Choroid plexus epithelial cell (primary cell): ENCODE measurements around the gene PPM1L.
"Not testable (repeated sequence)": the region's sequence is repeated elsewhere in the genome, so short reads cannot be mapped to it uniquely, and the experiment has no call there.

ENCODE experiments used
- DNase-seq: peaks from one replicate; pipeline ENCODE4 v3.0.0-alpha.2; 2010; ENCODE audit warnings: low read depth
- H3K4me3 ChIP-seq: 2 replicates; pipeline ENCODE4 v1.5.1; 2011; ENCODE audit warnings: low read depth, mild to moderate bottlenecking, control low read depth, low read length, moderate library complexity
- TF ChIP-seq, protein P1 (sequence below): conservative IDR thresholded peaks from 2 replicates; pipeline ENCODE4 v1.5.1; 2011; ENCODE audit warnings: low read depth, mild to moderate bottlenecking, control low read depth, inconsistent platforms, low read length, moderate library complexity

The PPM1L gene

GRCh38 chr3:161020256-161020655, 264.2 kb downstream of the PPM1L start:
- H3K4me3 ChIP-seq: no peak overlapping the region
- DNase-seq: no peak
- TF ChIP-seq, protein P1, sequence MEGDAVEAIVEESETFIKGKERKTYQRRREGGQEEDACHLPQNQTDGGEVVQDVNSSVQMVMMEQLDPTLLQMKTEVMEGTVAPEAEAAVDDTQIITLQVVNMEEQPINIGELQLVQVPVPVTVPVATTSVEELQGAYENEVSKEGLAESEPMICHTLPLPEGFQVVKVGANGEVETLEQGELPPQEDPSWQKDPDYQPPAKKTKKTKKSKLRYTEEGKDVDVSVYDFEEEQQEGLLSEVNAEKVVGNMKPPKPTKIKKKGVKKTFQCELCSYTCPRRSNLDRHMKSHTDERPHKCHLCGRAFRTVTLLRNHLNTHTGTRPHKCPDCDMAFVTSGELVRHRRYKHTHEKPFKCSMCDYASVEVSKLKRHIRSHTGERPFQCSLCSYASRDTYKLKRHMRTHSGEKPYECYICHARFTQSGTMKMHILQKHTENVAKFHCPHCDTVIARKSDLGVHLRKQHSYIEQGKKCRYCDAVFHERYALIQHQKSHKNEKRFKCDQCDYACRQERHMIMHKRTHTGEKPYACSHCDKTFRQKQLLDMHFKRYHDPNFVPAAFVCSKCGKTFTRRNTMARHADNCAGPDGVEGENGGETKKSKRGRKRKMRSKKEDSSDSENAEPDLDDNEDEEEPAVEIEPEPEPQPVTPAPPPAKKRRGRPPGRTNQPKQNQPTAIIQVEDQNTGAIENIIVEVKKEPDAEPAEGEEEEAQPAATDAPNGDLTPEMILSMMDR: no peak

DNA sequence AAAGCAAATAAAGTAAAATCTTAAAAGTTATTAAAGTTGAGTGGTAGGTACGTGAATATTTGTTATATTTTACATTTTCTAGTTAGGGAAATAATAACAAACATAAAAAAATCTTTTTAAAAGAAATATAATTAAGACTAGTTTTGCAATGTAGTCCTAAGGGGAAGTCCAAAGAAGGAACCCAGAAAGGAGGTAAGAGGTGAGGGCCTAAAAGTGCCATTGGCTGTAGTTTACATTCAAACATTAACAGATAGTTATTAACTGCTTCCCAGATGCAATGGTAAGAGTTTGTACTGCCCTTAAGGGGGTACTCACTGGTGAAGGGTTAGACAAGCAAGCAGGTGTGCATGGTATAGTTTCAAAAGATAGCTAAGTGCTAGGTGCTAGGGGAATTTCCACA, 269.9 kb downstream of the PPM1L start:
- H3K4me3 ChIP-seq: no peak overlapping the region
- no peak for DNase-seq
- TF ChIP-seq, protein P1: no peak

- no peak overlapping the region for H3K4me3 ChIP-seq
- TF ChIP-seq, protein P1: no peak
- DNase-seq: no peak
Measured at GRCh38 chr3:161026612-161027510, 270.8 kb downstream of the PPM1L start.

DNA sequence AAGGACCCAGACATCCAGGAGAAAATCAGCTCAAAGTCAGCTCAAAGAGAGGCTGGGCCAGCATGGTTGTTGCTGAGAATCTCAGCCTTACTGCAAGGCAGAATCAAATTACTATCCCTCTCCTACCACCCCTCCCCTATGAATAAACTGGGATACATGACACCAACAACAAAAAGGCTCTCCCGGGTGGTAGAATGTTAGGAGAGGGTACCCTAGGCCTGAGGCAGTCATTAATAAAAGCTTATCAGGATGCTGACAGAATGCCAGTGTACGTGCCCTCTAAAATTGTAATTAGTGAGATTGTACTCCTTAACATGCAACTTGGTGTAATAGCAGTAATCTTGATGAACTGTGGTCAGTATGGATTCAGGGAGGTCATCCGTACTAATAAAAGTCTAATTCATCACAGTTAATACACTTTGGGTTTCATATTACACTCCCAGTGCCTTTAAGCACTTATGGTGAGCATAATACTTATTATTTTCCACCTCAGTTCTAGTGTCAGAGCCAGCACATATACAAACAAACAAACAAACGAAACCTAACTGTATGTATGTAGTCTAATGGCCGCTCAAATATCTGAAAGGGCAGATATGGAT, 272.6 kb downstream of the PPM1L start:
- TF ChIP-seq, protein P1: no peak
- no peak for DNase-seq
- no peak overlapping the region for H3K4me3 ChIP-seq

DNA sequence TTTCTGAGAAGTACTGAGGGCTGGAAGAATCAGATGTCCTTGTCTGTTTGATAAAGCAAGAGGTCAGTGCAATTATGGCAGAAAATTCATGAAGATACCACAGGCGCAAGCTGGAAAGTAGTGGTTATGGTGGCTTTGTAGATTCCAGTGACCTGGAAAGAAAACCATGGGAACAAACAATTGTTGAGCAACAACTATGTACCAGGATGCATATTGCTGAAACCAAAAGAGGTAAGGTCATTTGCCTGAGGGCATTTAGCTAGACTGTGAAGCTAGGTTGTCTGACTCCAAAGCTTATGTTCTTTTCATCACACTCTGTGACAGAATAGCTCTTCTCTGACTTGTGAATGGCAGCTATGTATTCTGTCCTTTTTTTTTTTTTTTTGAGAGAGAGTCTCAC, 275.1 kb downstream of the PPM1L start:
- TF ChIP-seq, protein P1: no peak
- no peak for DNase-seq
- no peak overlapping the region for H3K4me3 ChIP-seq

- H3K4me3 ChIP-seq: not testable (repeated sequence)
- peak; percentile 14 for DNase-seq
Measured at GRCh38 chr3:161034913-161035550, 279.0 kb downstream of the PPM1L start.

- no peak overlapping the region for H3K4me3 ChIP-seq
- DNase-seq: peak; percentile 74
- TF ChIP-seq, protein P1: no peak
Measured at GRCh38 chr3:161035711-161036110, 279.7 kb downstream of the PPM1L start.
